K562 (cell line): Measurements from ENCODE around the gene RPL27A. TPM values are rescaled to one million over a fixed set of nuclear protein-coding genes. Genes with fewer than 3 reads are reported as not detected.

Experiments
- ATAC-seq: fragments of 200-7000 bp; cut with Tn5 transposase; 3 replicates; pipeline ENCODE4 v1.9.1; 2020; ENCODE audit warnings: moderate library complexity
- BruUV-seq: library from RNA; stranded (reverse); fragments of 400-500 nt; replicated peaks from 2 replicates; lab custom pipeline; 2021; lab: Mats Ljungman, UMichigan
- CTCF ChIA-PET: fragments of 300-600 bp; formaldehyde crosslinking; extraction: SDS; loops from one replicate; lab custom pipeline; 2021; ENCODE audit warnings: low intra/inter-chr PET ratio; lab: Yijun Ruan, JAX
- POLR2A ChIA-PET: fragments of 300-600, 350-650 bp; sonication (Branson Sonifier 250); formaldehyde crosslinking; extraction: SDS; loops from one replicate; lab custom pipeline; 2021; ENCODE audit warnings: antibody characterized with exemption, inconsistent platforms; lab: Yijun Ruan, JAX
- DNase-seq, 4 experiments: peaks; one replicate each; pipeline versions ENCODE4 v3.0.0 to v3.0.0-alpha.2; 2011 to 2018; ENCODE audit warnings: low spot score in 3 of 4, mixed read lengths in 3 of 4; ENCODE audit errors: extremely low read depth in 1 of 4
- FAIRE-seq: peaks from 2 replicates; lab custom pipeline; 2011; peaks lifted over from hg19 to GRCh38; lab: Jason Lieb, UNC
- H2AFZ ChIP-seq: 2 replicates; pipeline ENCODE4 v1.6.0; 2011; ENCODE audit warnings: low read depth, low read length, control low read depth, inconsistent platforms
- H3K27ac ChIP-seq: fragments of 200-600 bp; 3 replicates; pipeline ENCODE4 v1.8.0; 2011; ENCODE audit warnings: low read depth, mild to moderate bottlenecking, control low read depth, inconsistent platforms, low read length, moderate library complexity, mixed read lengths; ENCODE audit errors: extremely low read depth
- H3K27me3 ChIP-seq, 2 experiments: fragments of 300-600 bp in 1 of 2; 2 replicates in 1 of 2; 3 replicates in 1 of 2; pipeline versions ENCODE4 v1.6.0 to v1.8.0; 2011; ENCODE audit warnings: inconsistent platforms in 2 of 2, low read length in 2 of 2, mild to moderate bottlenecking in 1 of 2, mixed read lengths in 1 of 2, moderate library complexity in 1 of 2; ENCODE audit not compliant: control insufficient read depth in 2 of 2, insufficient read depth in 2 of 2
- H3K36me3 ChIP-seq: fragments of 300-600 bp; 3 replicates; pipeline ENCODE4 v1.8.0; 2011; ENCODE audit warnings: mild to moderate bottlenecking, low read length, inconsistent platforms; ENCODE audit not compliant: control insufficient read depth, insufficient read depth
- H3K4me1 ChIP-seq, 2 experiments: fragments of 200-600 bp in 1 of 2; replicated peaks in 1 of 2; 2 replicates in 1 of 2; 3 replicates in 1 of 2; pipeline versions ENCODE4 v1.5.1 to v1.8.0; 2011; ENCODE audit warnings: inconsistent platforms in 2 of 2, low read length in 2 of 2, mild to moderate bottlenecking in 1 of 2, mixed read lengths in 1 of 2, moderate library complexity in 1 of 2; ENCODE audit not compliant: control insufficient read depth in 2 of 2, insufficient read depth in 2 of 2
- H3K4me2 ChIP-seq: 2 replicates; pipeline ENCODE4 v1.6.1; 2011; ENCODE audit warnings: low read length, control low read depth, inconsistent platforms, mixed read lengths; ENCODE audit not compliant: insufficient read depth
- H3K4me3 ChIP-seq: fragments of 200-600 bp; sonication (generic), shearing (Covaris generic); 2 replicates; pipeline ENCODE4 v1.5.1; 2016; ENCODE audit warnings: control low read depth, inconsistent platforms
- H3K79me2 ChIP-seq: fragments of 200-600 bp; 3 replicates; pipeline ENCODE4 v1.8.0; 2011; ENCODE audit warnings: low read length, inconsistent platforms; ENCODE audit not compliant: control insufficient read depth, insufficient read depth
- H3K9ac ChIP-seq, 2 experiments: 2 replicates each; pipeline versions ENCODE4 v1.6.0 to v1.6.1; 2011; ENCODE audit warnings: low read depth in 2 of 2, low read length in 2 of 2, control low read depth in 1 of 2, inconsistent platforms in 1 of 2, mild to moderate bottlenecking in 1 of 2, mixed read lengths in 1 of 2; ENCODE audit not compliant: insufficient read depth in 1 of 2
- H3K9me1 ChIP-seq: one replicate; pipeline ENCODE4 v1.6.0; 2011; ENCODE audit warnings: inconsistent platforms, mild to moderate bottlenecking, low read length, moderate library complexity; ENCODE audit not compliant: control insufficient read depth, insufficient read depth
- H3K9me3 ChIP-seq: replicated peaks from 2 replicates; pipeline ENCODE4 v1.5.1; 2011; ENCODE audit warnings: low read depth, low read length, inconsistent platforms; ENCODE audit not compliant: control insufficient read depth, insufficient read depth
- H4K20me1 ChIP-seq: replicated peaks from 2 replicates; pipeline ENCODE4 v1.6.1; 2011; ENCODE audit warnings: low read length, inconsistent platforms, mixed read lengths; ENCODE audit not compliant: control insufficient read depth, insufficient read depth
- ATF1 ChIP-seq, 2 experiments: fragments of 450-650 bp in 1 of 2; IDR thresholded peaks; 2 replicates each; pipeline ENCODE4 v1.6.1; 2016; ENCODE audit warnings: missing compliant biosample characterization in 1 of 2, missing genetic modification characterization in 1 of 2
- BHLHE40 ChIP-seq: IDR thresholded peaks from 2 replicates; pipeline ENCODE4 v1.6.1; 2011; ENCODE audit warnings: low read length, improper control_type of control experiment
- CREB3 ChIP-seq: fragments of 450-650 bp; conservative IDR thresholded peaks from 2 replicates; pipeline ENCODE4 v1.6.1; 2016; ENCODE audit warnings: missing genetic modification characterization, low read depth, mild to moderate bottlenecking, missing compliant biosample characterization, moderate library complexity
- EP400 ChIP-seq: fragments of 450-650 bp; IDR thresholded peaks from 2 replicates; pipeline ENCODE4 v1.6.1; 2017; ENCODE audit warnings: antibody characterized with exemption, mild to moderate bottlenecking, moderate library complexity
- GABPA ChIP-seq: fragments of 200-800 bp; sonication (Bioruptor generic); conservative IDR thresholded peaks from 2 replicates; pipeline ENCODE4 v1.6.1; 2016; ENCODE audit warnings: low read depth, missing genetic modification characterization, missing compliant biosample characterization
- HSF4 ChIP-seq: fragments of 250-450 bp; sonication (Bioruptor Pico); IDR thresholded peaks from 2 replicates; pipeline ENCODE4 v2.1.2; 2022; ENCODE audit warnings: mild to moderate bottlenecking, moderate library complexity, borderline replicate concordance
- KLF6 ChIP-seq: fragments of 250-450 bp; sonication (Bioruptor Pico); IDR thresholded peaks from 2 replicates; pipeline ENCODE4 v1.4.0; 2020; ENCODE audit warnings: mild to moderate bottlenecking, moderate library complexity, borderline replicate concordance
- RHOXF2B ChIP-seq: fragments of 250-450 bp; sonication (Bioruptor Pico); conservative IDR thresholded peaks from 2 replicates; pipeline ENCODE4 v1.5.1; 2021
- SIRT6 ChIP-seq: IDR thresholded peaks from one replicate; pipeline ENCODE4 v1.6.1; 2012; ENCODE audit warnings: low read depth, mild to moderate bottlenecking, control low read depth, inconsistent platforms, low read length, moderate library complexity
- SIX5 ChIP-seq, 2 experiments: IDR thresholded peaks; 2 replicates each; pipeline ENCODE4 v1.6.1; 2011; ENCODE audit warnings: low read length in 2 of 2, borderline replicate concordance in 1 of 2, low read depth in 1 of 2, mild to moderate bottlenecking in 1 of 2, moderate library complexity in 1 of 2; ENCODE audit not compliant: insufficient read depth in 1 of 2
- SREBF1 ChIP-seq: fragments of 150-350 bp; IDR thresholded peaks from 2 replicates; pipeline ENCODE4 v1.6.1; 2014; ENCODE audit warnings: antibody characterized with exemption, low read depth, low read length, borderline replicate concordance
- SRSF1 ChIP-seq: fragments of 200-400 bp; formaldehyde crosslinking; IDR thresholded peaks from 2 replicates; pipeline ENCODE4 v1.6.1; 2017; ENCODE audit warnings: mild to moderate bottlenecking, low read depth, low read length, moderate library complexity
- ZBTB5 ChIP-seq: fragments of 450-650 bp; IDR thresholded peaks from 2 replicates; pipeline ENCODE4 v1.6.1; 2017; ENCODE audit warnings: antibody characterized with exemption
- ZNF134 ChIP-seq: fragments of 250-450 bp; sonication (Bioruptor Pico); conservative IDR thresholded peaks from 2 replicates; pipeline ENCODE4 v1.4.0; 2020
- ZNF444 ChIP-seq: fragments of 250-450 bp; sonication (Bioruptor Pico); IDR thresholded peaks from 2 replicates; pipeline ENCODE4 v1.4.0; 2020; ENCODE audit warnings: mild to moderate bottlenecking, moderate library complexity
- WGBS: fragments of 100-300 bp; shearing (Covaris generic); methylation state at CpG from one replicate; pipeline ENCODE4 v1.1.6; 2016; ENCODE audit warnings: low coverage, mixed read lengths; ENCODE audit not compliant: insufficient coverage; ENCODE audit errors: missing lambda C conversion rate; 5-methylcytosine and 5-hydroxymethylcytosine counted together
- in situ Hi-C: fragments of 300-500 bp; cut with MboI; formaldehyde crosslinking; loops from 4 replicates; pipeline ENCODE4 v1.15.0; 2018; ENCODE audit warnings: inconsistent platforms, mixed read lengths
- intact Hi-C: fragments of 100-400 bp; cut with micrococcal nuclease; formaldehyde crosslinking; loops from 2 replicates; pipeline ENCODE4 v1.14.2; 2022
- polyA plus RNA-seq, 8 experiments: library from polyadenylated mRNA; depleted of rRNA in 4 of 8; stranded (reverse) in 5 of 8; unstranded in 3 of 8; fragments of >200 nt; fragmentation: Nextera tagmentation in 2 of 8; fragmentation: Illumina TruSeq in 1 of 8; extraction: Ambion mirVana in 2 of 8; extraction: Trizol in 1 of 8; gene quantifications; 2 replicates each; pipeline versions ENCODE4 v1.2.1 to v1.2.3, GENCODE V29; 2011 to 2014; ENCODE audit warnings: inconsistent platforms in 1 of 8, missing spikeins in 1 of 8
- total RNA-seq, 7 experiments: library from RNA; depleted of rRNA in 6 of 7; stranded (reverse); fragments of >200 nt in 6 of 7; fragmentation: Illumina TruSeq in 2 of 7; extraction: Trizol in 2 of 7; gene quantifications; 2 replicates each; pipeline versions ENCODE4 v1.2.1 to v1.2.3, GENCODE V29; 2011 to 2021; ENCODE audit warnings: low replicate concordance in 1 of 7

Gene RPL27A
- total and polyA plus RNA-seq, 9 of the 15 experiments (the other 6 are each of a cell fraction or from before 2014, with no cell fraction given): 790 to 4,241 (median 2,267) TPM

- intact Hi-C loops: no loop called here
- BruUV-seq: no TSS peak
- H3K4me1 ChIP-seq: peaks cover 5 to 11% of the 10 kb centered on the region in 2 experiments; a peak in 4 of 5 replicates
- in situ Hi-C loops: no loop called here
- no peaks in the 10 kb centered on the region for H3K36me3 ChIP-seq
- no peak for DNase-seq
- POLR2A ChIA-PET: interaction anchor here (0.6 to 1.3 kb wide), 5 partner anchors 9 to 503 kb away, joined by 3 to 5 read pairs (median 5); no protein-coding TSS in a partner anchor
- no peak overlapping the region for H3K4me3 ChIP-seq
- WGBS: 20% methylated on average over 4 of the region's 4 CpGs
- peaks cover 25 to 77% of the 10 kb centered on the region in 2 experiments for H3K27me3 ChIP-seq
- no peaks in the 10 kb centered on the region for H3K79me2 ChIP-seq
- CTCF ChIA-PET: no interaction called here
- no peak overlapping the region for H3K9ac ChIP-seq
- H4K20me1 ChIP-seq: no peaks in the 10 kb centered on the region; the same call in 1 of the 2 replicates
- FAIRE-seq: no peak
- no peak overlapping the region for H2AFZ ChIP-seq
- no peaks in the 10 kb centered on the region for H3K9me3 ChIP-seq
- no peak overlapping the region for H3K27ac ChIP-seq
- ATAC-seq: no peak
- H3K9me1 ChIP-seq: peaks cover 3% of the 10 kb centered on the region
- H3K4me2 ChIP-seq: no peak overlapping the region
- TF ChIP-seq RHOXF2B (CRISPR knock-in tag) (no peak), SREBF1 (no peak), SIX5 (IDR thresholded peaks at IDR 0.05; ENCODE audit: borderline replicate concordance in 1 of 2, insufficient read depth in 1 of 2, low read depth in 1 of 2, low read length in 2 of 2) (no peak), CREB3 (tag) (no peak), ZNF444 (CRISPR knock-in tag) (no peak), ZNF134 (CRISPR knock-in tag) (no peak), EP400 (no peak), HSF4 (CRISPR knock-in tag) (no peak), SRSF1 (no peak), ATF1 (CRISPR knock-in tag; IDR thresholded peaks at IDR 0.05) (no peak), ATF1 (tag; IDR thresholded peaks at IDR 0.05) (no peak), BHLHE40 (no peak), ZBTB5 (no peak), GABPA (tag) (no peak), KLF6 (CRISPR knock-in tag) (no peak), SIRT6 (no peak)
These were observed 36.6 kb downstream of the RPL27A start for GRCh38 chr11:8719211-8719649.
